ENCODE measurements around the gene MYH15. TPM values are rescaled to one million over a fixed set of nuclear protein-coding genes. Genes with fewer than 3 reads are reported as not detected.

MYH15 gene
- total RNA-seq, 1 donor from 2014 or later = 0.36 TPM

DNA sequence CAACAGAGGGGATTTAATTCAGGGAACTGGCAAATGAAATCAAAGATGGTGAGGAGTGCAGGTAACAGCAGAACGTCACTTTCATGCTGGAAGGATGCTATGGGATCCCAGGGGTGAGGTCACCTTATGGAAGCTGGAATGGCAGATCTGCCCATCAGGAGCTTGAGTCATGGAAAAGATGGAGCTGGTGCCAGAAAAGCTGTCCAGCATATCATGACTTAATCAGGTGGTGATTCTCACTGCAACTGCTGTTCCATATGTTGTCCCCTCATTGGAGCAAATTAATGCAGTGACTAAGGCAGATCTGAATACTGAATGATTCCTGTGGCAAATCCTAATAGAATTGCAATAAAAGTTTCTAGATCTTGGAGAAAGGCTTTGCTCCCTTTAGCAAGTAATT is 175.7 kb downstream of the MYH15 start:
- no peak for DNase-seq (ENCODE audit: low spot score in 2 of 2, unreplicated experiment in 2 of 2)
- TF ChIP-seq, protein P1, sequence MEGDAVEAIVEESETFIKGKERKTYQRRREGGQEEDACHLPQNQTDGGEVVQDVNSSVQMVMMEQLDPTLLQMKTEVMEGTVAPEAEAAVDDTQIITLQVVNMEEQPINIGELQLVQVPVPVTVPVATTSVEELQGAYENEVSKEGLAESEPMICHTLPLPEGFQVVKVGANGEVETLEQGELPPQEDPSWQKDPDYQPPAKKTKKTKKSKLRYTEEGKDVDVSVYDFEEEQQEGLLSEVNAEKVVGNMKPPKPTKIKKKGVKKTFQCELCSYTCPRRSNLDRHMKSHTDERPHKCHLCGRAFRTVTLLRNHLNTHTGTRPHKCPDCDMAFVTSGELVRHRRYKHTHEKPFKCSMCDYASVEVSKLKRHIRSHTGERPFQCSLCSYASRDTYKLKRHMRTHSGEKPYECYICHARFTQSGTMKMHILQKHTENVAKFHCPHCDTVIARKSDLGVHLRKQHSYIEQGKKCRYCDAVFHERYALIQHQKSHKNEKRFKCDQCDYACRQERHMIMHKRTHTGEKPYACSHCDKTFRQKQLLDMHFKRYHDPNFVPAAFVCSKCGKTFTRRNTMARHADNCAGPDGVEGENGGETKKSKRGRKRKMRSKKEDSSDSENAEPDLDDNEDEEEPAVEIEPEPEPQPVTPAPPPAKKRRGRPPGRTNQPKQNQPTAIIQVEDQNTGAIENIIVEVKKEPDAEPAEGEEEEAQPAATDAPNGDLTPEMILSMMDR (IDR thresholded peaks at IDR 0.05; ENCODE audit: unreplicated experiment) = no peak
- Mint-ChIP-seq H3K9me3 (no peaks in the 10 kb centered on the region), H3K4me1 (no peaks in the 10 kb centered on the region), H3K27ac (no peak overlapping the region), H3K4me3 (no peak overlapping the region), H3K27me3 (ENCODE audit: low read depth) (no peaks in the 10 kb centered on the region), H3K36me3 (no peaks in the 10 kb centered on the region)

DNA sequence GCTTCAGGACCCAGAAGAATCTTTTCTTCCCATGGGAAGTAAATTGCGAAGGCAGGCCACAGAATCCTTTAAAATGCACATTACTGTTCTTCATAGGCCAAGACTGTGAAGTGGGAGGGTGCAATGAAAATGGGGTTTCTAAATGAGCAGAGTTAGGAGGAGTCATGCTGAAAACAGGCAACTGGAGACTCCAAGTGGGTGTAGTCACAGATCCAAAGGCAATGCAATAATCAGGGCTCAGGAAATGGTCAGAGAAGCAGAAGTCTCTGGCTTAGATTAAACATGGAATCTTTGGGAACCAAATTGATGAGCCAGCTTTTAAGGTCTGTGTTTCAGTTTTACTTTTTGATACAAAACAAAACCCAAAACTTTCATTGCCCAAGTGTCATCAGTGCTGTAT is 176.4 kb downstream of the MYH15 start:
- TF ChIP-seq, protein P1 (IDR thresholded peaks at IDR 0.05; ENCODE audit: unreplicated experiment) = no peak
- DNase-seq (ENCODE audit: low spot score in 2 of 2, unreplicated experiment in 2 of 2) = no peak
- no peaks in the 10 kb centered on the region for H3K27me3 Mint-ChIP-seq (ENCODE audit: low read depth)
- no peaks in the 10 kb centered on the region for H3K9me3 Mint-ChIP-seq
- no peaks in the 10 kb centered on the region for H3K4me1 Mint-ChIP-seq
- no peak overlapping the region for H3K4me3 Mint-ChIP-seq
- no peak overlapping the region for H3K27ac Mint-ChIP-seq
- no peaks in the 10 kb centered on the region for H3K36me3 Mint-ChIP-seq

DNA sequence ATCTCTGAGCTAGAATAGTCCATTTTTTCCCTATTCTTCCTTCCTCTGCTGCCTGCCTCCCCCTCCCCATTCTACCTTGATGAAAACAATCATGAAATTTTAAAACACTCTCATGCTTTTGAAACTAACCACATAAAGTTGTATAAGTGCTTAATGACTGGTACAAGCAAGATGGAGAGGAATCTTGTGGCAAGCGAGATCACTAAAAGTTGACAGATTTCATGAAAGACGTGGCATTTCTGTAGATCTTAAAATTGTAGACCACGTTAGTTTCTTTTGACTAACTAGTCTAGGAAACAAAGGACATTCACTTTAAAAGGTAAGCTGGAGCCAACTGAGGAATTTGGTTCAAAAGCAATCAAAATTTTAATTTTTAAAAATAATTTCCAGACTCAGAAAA is 178.6 kb downstream of the MYH15 start:
- no peak for DNase-seq (ENCODE audit: low spot score in 2 of 2, unreplicated experiment in 2 of 2)
- Mint-ChIP-seq H3K27ac (no peak overlapping the region), H3K9me3 (peaks cover 8% of the 10 kb centered on the region), H3K36me3 (no peaks in the 10 kb centered on the region), H3K4me1 (no peaks in the 10 kb centered on the region), H3K4me3 (no peak overlapping the region), H3K27me3 (ENCODE audit: low read depth) (no peaks in the 10 kb centered on the region)
- TF ChIP-seq, protein P1 (IDR thresholded peaks at IDR 0.05; ENCODE audit: unreplicated experiment) = no peak

Other genes with a start within 250 kb of the MYH15 start
- not detected in 3 replicates for gene HHLA2, start 214.0 kb downstream of the MYH15 start, total RNA-seq
- 15.9 to 17.8 TPM (median 16.9 TPM) in 3 replicates for gene CIP2A, start 78.8 kb upstream of the MYH15 start, total RNA-seq
- 26.9 to 27.2 TPM (median 27.2 TPM) in 3 replicates for gene DZIP3, start 79.1 kb upstream of the MYH15 start, total RNA-seq
- not detected in 3 replicates for gene RETNLB, start 246.8 kb upstream of the MYH15 start, total RNA-seq

Measured in mesothelial cell of epicardium (in vitro differentiated cells).